HG03354 (cell line): ENCODE data around the gene BZW1.

Experiments used
- ATAC-seq: cut with Tn5 transposase; IDR thresholded peaks from one replicate; pipeline ENCODE4 v1.9.1; 2021; ENCODE audit warnings: mild to moderate bottlenecking; ENCODE audit not compliant: unreplicated experiment, poor library complexity, severe bottlenecking

The BZW1 gene

DNA sequence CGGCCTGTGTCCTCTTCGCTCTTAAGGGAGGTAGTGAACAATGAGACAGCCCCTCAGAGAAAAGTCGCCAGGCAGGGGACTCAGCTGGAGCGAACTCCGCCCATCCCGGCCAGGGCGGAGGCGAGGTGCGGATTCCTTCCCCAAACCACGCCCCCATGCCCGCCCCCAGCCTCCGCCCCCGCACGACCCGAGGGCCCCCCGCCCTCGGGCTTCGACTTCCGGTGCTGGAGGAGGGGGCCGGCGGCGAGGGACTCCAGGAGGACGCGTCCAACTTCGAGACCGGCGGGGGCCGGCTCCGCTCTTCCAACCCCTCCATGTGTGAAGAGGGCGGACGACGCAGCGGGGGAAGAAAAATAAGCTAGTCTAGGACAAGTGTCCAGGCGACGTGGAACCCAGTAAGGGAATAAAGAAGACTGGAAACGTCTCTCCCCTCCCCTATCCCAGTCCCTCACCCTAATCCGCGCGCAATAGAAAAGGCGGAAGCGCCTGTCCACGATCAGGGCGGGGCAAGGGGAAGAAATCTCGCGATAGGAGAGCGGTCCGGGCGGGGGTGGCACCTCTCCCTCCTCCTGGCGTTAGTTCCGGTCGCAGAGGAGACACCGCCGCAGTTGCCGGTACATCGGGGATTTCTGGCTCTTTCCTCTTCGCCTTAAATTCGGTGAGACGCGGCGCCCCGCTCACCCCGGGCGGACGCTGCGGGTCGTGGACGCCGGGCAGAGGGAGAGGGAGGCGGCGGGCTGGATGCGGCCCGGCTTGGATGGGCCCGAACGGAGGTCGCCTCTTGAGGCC is at the start of gene BZW1:
TSS of gene BZW1 (plus strand) at position 578 of the 789 bp plus-strand sequence. CDS start 1,308 bp downstream, outside the sequence.
- ATAC-seq: peak; percentile 86

DNA sequence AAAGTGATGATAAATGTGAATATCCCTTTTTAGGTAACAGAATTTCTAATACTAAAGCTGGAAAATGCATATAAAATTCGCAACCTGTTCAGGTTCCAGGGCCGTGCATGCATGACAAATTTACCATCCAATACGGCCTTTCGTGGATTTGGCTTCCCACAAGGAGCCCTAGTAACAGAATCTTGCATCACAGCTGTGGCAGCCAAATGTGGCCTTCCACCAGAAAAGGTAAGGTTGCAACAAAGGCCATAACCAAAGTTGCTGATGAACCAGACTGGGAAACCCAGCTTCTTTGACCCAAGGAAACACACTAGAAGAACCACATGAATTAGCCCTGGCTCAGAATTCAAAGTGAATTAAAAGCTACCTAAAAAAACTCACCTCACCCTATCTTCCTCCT is 49.6 kb upstream of the BZW1 start:
- no peak for ATAC-seq

DNA sequence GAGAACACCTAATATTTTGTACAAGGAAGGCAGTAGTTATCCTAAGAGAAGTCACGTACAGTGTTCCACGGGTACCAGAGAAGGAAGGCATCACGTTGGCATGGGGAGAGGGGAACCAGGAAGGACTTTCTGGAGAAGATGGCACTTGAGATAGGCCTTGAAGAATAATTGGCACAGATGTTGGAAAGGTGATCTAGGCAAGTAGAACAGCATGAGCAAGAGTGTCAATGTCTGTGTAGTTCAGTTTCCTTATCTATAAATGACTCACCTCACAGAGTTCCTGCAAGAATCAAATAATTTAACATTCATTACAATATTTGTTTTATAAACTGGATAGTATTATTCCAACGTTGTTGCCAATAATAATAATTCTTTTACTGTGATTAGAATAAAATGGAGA is 48.3 kb upstream of the BZW1 start:
- ATAC-seq: no peak

DNA sequence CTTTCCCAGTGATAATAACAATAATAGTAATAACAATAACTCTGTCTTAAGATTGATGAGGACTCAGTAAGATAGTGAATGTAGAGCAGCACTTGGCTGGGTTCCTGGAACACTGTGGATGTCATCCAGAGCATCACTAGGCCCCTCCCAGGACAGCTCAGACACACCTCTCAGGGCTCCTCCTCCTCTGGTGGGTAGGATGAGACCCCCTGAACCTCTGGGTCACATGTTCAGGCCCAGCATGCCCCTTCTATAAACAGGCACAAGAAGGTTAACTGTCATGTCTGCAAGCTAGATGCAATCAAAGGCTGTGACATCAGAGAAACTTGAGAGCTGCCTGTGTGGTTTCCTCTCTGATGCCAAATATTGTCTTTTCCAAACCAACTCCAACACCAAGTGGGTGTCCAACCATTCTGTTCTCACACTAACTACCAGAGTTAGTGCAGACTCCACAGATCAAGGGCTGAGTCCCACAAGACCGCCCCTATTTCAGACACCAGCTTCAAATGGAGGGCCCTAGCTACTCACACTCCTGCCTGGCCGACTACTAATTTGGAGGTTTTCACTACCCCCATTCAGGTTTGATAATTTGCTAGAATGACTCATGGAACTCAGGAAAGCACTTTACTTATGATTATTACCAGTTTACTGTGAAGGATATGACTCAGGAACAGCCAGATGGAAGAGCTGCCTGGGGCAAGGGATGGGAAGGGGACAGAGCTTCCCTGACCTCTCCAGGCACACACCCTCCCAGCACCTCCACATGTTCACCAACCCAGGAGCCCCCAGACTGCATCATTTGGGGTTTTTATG is 46.4 kb upstream of the BZW1 start:
- peak; percentile 78 for ATAC-seq

DNA sequence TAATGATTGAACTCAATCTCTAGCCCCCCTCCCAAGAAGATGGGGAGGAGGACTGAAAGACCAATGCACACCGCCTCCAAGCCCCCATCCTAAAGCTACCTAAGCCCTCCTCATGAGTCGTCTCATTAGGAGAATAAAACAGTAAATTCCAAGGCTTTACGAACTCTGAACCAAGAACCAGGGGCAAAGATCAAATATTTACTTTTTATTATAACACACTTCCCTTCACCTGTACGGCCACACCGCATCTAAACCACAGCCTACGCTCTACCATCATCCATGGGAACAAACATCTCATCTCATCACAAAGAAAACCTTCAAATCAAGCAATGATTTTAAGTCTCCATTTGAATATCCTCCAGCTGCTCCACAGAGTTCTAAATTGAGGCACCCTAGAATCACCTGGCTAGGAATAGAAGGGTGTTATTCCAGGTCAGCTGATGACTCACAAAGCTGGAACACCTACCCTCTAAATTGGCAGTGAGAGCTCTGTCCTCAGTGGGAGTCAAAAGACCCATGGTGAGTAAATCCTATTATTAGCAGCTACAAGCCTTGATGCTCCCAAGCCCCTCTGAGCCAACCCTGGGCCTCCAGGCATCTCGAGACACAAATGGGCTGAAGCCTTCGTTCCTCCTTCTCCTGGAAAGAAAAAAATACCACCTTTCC is 45.6 kb upstream of the BZW1 start:
- ATAC-seq: no peak

DNA sequence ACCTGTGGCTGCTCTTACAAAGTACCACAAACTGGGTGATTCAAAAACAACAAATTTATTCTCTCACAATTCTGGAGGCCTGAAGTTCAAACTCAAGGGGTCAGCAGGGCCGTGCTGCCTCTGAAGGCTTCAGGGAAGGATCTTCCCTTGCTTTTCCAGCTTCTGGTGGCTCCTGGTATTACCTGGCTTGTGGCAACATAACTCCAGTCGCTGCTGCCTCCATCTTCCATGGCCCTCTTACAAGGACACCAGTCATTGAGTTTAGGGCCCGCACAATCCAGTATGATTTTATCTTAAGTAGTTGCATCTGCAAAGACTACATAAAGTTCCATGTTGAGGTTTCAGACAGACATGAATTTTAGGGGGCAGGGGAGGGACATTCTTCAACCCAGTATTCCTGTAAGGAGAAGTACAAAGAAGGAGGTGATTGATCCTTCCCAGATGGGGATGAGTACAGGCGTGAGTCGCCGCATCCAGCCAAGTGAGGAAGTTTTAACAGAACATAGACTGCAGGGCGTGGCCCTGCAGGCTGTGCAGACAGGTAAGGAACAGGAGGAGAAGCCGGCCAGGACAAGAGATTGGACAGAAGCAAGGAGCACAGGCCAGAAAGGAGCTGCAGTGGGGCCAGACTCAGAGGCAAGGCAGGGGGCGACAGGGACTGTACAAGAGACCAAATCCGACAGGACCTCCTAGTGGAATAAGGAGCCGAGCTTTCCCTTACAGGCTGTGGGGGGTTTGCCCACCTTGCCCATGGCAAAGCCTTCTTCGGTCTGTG is 44.4 kb upstream of the BZW1 start:
- no peak for ATAC-seq

DNA sequence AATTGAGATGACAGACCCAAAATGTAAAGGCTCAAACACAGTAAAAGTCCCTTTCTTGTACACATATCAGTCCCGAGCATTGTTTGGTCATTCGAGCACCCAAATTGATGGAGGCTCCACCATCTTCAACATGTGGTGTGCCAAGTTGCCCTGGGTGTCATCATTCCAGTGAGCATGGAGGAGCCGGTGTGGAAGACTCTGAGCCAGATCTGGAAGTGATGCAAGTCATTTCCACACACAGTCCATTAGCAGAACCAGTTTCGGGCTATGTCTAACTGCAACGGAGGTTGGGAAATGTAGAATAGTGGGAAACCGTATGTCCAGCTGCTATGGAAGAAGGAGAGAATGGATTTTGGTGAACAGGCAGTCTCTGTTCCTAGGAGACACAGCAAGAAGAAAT is 40.9 kb upstream of the BZW1 start:
- ATAC-seq: no peak

DNA sequence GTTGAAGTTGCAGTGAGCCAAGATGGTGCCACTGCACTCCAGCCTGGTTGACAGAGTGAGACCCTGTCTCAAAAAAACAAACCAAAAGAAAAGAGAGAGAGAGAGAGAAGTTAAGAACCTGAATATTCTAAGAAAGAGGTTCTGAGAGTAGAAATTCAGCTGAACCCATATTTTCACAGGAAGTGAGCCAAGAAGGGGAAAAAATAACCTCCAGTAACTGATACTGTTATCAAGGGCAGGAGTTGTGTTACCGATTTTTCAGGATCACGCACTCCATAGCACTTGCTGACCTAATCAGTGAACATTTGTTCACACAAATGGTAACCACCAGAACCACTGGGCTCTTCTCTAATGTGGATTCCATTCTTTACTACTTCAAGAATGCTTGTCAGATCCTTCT is 39.1 kb upstream of the BZW1 start:
- ATAC-seq: no peak

DNA sequence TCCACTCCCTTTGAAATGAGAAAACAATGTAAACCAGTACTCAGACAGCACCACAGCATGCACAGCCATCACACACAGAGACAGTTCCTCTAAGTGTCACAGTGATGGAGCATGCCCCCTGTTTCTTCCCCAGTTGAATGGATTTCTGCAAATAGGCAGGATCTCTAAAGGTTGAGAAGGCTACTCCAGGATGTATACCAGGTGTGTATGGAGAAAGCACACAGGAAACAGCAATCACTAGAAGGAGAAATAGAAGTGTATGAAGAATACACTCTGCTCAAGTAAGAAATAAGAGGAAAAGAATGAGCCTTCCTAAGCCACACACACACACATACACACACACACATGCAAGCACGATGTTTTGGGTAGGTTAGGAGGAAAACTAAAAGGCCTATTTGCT is 38.6 kb upstream of the BZW1 start:
- no peak for ATAC-seq

DNA sequence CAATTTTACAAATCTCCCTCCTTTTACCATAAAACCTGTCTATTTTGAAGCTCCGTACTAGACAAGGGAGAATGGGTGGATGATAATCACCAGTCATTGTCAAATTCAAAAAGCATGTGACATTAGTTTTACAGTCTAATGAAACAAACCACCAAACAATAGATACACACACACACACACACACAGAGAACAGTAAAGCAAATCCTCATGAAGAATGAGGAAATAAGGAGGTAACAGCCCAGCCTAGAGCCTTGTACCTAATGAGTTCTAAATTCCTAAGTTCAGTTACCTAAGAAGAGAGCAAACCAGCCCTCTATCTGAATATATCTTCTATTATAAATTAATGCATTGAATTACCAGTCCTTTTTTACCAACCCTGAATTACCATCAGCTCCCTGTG is 36.8 kb upstream of the BZW1 start:
- no peak for ATAC-seq

DNA sequence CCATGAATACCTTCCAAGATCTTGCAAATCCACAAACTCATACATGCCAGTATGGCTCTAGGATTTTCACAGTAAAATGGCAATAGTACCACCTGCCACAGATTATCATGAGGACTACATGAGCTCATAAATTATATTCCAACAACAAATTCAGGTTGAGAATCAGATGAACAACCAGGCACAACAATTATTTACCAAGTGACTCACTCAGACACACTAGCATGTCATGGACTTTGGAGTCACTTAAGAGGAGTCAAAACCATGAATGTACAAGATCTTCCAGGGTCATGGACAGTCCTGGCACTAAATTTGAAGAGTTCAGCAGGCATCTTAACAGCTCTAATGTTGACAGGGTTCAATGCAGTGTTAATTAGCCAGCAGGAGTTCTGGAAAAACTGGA is 34.4 kb upstream of the BZW1 start:
- no peak for ATAC-seq

DNA sequence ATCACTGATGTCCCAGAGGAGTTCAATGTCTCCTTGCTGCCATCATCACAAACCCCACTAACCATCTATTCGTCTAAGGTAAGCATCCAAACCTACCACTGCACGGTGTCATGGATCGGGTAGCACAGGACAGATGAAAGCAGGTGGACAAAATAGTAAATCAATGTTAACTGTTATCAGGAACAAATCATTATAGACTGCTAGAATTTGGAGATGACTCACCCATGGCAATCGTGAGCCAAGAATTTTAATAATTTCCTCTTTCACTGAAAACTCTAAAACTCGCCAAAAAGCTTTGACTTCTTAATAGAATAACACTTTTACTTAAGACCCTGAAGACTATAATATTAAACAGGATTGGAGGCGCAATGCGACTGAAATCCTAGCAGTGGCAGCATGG is 33.7 kb upstream of the BZW1 start:
- ATAC-seq: no peak

DNA sequence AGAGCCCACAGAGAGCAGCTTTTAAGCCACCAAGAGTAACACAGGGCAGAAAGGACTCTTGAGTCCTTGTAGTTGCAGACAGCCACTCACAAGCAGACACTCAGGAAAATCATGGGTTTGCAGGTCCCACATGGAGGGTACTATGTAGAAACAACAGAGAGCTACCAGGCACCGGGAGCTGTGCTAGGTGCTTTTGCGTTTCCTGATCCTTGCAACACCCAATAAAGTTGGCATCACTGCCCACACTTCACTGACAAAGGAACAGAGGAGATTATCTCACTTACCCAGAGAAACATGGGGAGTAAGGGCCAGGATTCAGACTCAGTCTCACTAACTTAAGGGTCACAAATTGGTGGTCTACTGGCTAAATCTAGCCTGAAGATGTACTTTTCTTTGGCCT is 32.5 kb upstream of the BZW1 start:
- no peak for ATAC-seq

DNA sequence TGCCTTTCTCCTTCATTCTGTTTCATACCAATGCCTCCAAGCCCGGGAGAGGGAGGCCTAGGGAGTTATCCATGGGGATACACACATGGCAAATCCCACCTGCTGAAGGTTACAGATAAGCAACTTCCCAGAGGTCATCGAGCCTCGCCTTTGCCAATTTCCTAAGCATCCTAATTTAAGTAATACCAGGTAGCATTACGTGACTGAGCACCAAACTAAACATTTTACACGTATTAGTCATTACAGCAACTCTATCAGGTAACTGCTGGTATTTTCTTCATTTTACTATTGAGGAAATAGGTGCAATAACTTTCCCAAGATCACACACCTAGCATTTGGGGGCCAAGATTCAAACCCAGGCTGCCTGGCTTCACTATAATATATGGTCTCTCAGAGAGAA is 30.1 kb upstream of the BZW1 start:
- ATAC-seq: no peak

DNA sequence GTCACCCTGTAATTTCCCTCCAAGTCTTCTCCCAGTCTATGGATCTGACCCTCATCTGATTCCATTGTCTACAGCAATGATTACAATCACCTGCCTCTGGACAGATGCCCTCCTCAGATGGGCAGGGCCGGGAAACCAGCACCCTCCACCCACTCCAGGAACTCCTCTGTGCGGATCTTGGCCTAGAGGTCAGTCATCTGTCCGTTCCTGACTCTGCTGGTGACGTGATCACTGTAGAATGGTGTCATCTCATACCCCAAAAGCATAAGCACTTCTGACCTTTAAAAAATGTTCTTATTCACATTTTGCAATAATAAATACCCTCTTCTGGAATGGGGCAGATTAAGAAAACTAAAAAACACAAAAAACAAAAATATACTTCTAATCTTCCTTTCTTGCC is 29.5 kb upstream of the BZW1 start:
- no peak for ATAC-seq

DNA sequence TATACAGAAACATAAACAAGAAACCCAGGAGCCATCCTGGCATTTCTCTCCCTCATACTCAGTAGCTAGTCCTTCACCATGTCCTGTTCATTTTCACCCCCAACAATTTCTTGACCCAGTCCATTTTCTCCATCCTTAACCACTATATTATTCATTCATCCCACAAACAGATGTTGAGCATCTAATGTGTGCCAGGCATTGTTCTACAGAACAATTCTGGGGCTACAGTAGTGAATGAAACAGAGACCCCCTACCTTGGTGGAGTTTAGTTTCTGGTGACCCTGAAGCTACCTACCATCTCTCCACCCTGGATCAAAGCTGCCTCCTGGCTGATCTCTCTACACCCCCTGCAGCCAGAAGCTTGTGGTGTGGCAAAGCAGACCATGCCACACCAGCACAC is 27.5 kb upstream of the BZW1 start:
- no peak for ATAC-seq

DNA sequence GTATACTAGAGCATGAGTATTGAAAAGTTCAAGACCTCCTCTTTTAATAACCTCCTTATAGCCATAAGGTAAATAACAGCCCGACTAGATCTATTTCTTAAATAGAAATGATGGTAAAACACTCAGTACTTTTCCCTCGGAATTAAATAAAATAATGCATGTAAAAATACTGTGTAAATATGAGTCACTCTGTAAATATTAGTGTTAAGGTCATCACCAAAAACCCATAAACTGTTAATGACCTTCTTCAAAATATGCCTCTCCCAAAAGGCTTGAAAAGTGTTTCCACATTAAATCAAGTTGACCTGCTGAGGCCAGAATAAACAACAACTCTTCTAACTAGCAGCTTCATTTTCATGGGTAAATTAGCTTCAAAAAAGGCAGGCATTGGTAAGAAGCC is 25.3 kb upstream of the BZW1 start:
- no peak for ATAC-seq

DNA sequence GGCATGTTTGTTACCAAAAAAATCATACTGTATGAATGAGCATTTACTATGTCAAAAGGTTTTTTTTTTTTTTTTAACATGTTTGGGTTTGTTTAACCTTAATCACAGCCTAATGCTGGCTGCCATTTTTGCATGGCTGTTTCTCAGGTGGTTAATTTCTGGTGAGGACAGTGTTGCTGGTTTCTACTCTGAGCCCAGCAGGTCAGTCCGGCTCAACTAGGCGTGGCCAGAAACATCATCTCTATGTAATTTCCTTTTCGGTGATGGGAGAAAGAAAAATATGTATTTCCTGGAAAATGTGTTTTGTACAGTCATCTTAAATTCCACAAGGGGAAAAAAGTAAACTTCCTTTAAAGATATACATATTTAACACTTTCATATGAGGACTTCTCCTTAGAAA is 24.9 kb upstream of the BZW1 start:
- ATAC-seq: no peak

DNA sequence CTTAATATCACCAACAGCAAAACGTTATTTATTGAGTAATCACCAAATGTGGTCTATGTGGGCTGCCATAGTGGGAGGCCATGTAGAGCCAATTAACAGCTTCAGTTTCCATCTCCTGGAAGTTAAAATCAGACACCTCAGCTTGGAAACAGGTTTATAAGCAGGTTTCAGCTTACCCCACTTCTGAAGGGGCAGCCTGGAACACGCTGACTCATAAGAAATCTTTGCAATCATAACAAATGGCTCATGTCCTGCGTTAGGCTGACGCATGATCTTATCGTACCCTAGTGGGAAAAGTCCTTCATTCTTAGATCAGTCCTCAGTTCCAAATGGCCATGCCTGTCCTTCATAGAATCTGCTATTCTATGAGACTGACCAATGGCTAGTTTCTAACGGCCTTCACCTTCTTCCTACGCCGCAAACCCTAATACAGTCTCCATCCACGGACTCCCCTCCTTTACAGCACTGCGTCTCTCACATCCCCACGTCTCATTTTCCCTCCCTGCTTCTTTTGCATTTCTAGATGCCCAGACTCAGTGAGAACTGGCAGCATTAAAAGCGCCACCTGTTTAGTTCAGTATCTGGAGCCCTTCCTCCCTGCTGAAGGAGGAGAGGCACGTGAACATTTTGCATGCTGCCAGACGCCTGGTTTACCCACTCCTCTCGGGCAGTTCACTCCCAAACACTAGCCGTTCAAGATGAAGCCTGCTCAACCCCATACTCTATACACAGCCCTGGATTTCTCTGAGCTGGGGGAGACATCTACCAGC is 24.2 kb upstream of the BZW1 start:
- no peak for ATAC-seq
